B cell (primary cell): ENCODE results near the gene PRAMEF15.
"Not testable (repeated sequence)": the region's sequence is repeated elsewhere in the genome, so short reads cannot be mapped to it uniquely, and the experiment has no call there.

Experiments used
- EZH2 ChIP-seq: IDR thresholded peaks from 2 replicates; pipeline ENCODE4 v1.6.1; 2012; ENCODE audit warnings: borderline replicate concordance, low read depth, mild to moderate bottlenecking, moderate library complexity, low read length; ENCODE audit not compliant: insufficient read depth, poor library complexity, severe bottlenecking
- TF ChIP-seq, protein P1 (sequence below): fragments of 200-600 bp; IDR thresholded peaks from one replicate; pipeline ENCODE4 v1.8.0; 2022; ENCODE audit warnings: antibody characterized with exemption, mild to moderate bottlenecking

DNA sequence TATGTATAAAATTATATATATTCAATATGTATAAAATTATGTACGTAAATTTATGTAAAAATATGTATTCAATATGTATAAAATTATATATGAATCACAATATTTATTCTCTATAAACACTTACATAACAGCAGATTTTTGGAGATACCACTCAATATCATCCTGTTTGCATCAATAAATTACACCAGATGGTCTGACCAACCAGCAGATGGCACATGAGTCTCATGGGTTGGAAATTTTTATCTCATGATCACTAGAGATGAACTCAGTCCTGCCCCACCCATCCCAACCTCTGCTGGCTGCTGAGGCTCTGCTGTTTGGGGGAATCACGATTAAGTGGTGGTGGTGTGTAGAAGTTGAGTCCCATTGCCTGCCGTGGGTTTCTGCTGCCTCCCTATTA is 35.8 kb upstream of the PRAMEF15 start:
- TF ChIP-seq, protein P1, sequence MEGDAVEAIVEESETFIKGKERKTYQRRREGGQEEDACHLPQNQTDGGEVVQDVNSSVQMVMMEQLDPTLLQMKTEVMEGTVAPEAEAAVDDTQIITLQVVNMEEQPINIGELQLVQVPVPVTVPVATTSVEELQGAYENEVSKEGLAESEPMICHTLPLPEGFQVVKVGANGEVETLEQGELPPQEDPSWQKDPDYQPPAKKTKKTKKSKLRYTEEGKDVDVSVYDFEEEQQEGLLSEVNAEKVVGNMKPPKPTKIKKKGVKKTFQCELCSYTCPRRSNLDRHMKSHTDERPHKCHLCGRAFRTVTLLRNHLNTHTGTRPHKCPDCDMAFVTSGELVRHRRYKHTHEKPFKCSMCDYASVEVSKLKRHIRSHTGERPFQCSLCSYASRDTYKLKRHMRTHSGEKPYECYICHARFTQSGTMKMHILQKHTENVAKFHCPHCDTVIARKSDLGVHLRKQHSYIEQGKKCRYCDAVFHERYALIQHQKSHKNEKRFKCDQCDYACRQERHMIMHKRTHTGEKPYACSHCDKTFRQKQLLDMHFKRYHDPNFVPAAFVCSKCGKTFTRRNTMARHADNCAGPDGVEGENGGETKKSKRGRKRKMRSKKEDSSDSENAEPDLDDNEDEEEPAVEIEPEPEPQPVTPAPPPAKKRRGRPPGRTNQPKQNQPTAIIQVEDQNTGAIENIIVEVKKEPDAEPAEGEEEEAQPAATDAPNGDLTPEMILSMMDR: not testable (repeated sequence)
- not testable (repeated sequence) for TF ChIP-seq EZH2
